Endothelial cell of umbilical vein (primary cell): Measurements from ENCODE around the gene SCGB2B2. TPM values are rescaled to one million over a fixed set of nuclear protein-coding genes. Genes with fewer than 3 reads are reported as not detected.

Source experiments
- BruUV-seq: library from RNA; stranded (reverse); fragments of 400-500 nt; replicated peaks from 2 replicates; lab custom pipeline; 2021; lab: Mats Ljungman, UMichigan
- CTCF ChIA-PET: fragments of 300-600, 350-600 bp; sonication (Branson Sonifier 250); formaldehyde crosslinking; loops from one replicate; lab custom pipeline; 2021; ENCODE audit warnings: antibody characterized with exemption, inconsistent platforms; lab: Charles Lee
- POLR2A ChIA-PET: fragments of 300-600, 350-600 bp; sonication (Branson Sonifier 250); formaldehyde crosslinking; loops from one replicate; lab custom pipeline; 2021; ENCODE audit warnings: antibody characterized with exemption, inconsistent platforms; lab: Charles Lee
- DNase-seq: peaks from one replicate; pipeline ENCODE4 v3.0.0-alpha.2; 2011; ENCODE audit warnings: low read depth, low spot score
- FAIRE-seq: peaks from 2 replicates; lab custom pipeline; 2011; peaks lifted over from hg19 to GRCh38; lab: Jason Lieb, UNC
- H2AFZ ChIP-seq: 2 replicates; pipeline ENCODE4 v1.6.0; 2012; ENCODE audit warnings: low read depth, low read length, control low read depth, inconsistent platforms
- H3K27ac ChIP-seq: 2 replicates; pipeline ENCODE4 v1.5.1; 2011; ENCODE audit warnings: low read depth, mild to moderate bottlenecking, control low read depth, low read length, moderate library complexity; ENCODE audit not compliant: insufficient read depth
- H3K27me3 ChIP-seq, 2 experiments: 2 replicates each; pipeline versions ENCODE4 v1.6.0 to v1.6.1; 2011; ENCODE audit warnings: low read length in 2 of 2, mixed read lengths in 1 of 2; ENCODE audit not compliant: control insufficient read depth in 2 of 2, insufficient read depth in 2 of 2
- H3K36me3 ChIP-seq, 2 experiments: 2 replicates in 1 of 2; 3 replicates in 1 of 2; pipeline ENCODE4 v1.5.1; 2011; ENCODE audit warnings: low read length in 2 of 2, mild to moderate bottlenecking in 1 of 2, moderate library complexity in 1 of 2; ENCODE audit not compliant: control insufficient read depth in 2 of 2, insufficient read depth in 2 of 2; ENCODE audit errors: extremely low read depth in 1 of 2
- H3K4me1 ChIP-seq: 3 replicates; pipeline ENCODE4 v1.5.1; 2011; ENCODE audit warnings: mild to moderate bottlenecking, low read length; ENCODE audit not compliant: control insufficient read depth, insufficient read depth; ENCODE audit errors: extremely low read depth
- H3K4me2 ChIP-seq: 2 replicates; pipeline ENCODE4 v1.6.1; 2011; ENCODE audit warnings: low read length, control low read depth, mixed read lengths; ENCODE audit not compliant: insufficient read depth
- H3K4me3 ChIP-seq, 3 experiments: fragments of 200-600 bp in 1 of 3; sonication (generic), shearing (Covaris generic) in 1 of 3; replicated peaks in 1 of 3; 2 replicates each; pipeline ENCODE4 v1.5.1; 2011 to 2016; ENCODE audit warnings: control low read depth in 3 of 3, low read length in 3 of 3, mild to moderate bottlenecking in 2 of 3, inconsistent platforms in 1 of 3, low read depth in 1 of 3, moderate library complexity in 1 of 3; ENCODE audit not compliant: insufficient read depth in 1 of 3
- H3K79me2 ChIP-seq: 2 replicates; pipeline ENCODE4 v1.6.0; 2012; ENCODE audit warnings: low read length, inconsistent platforms; ENCODE audit not compliant: control insufficient read depth, insufficient read depth
- H3K9ac ChIP-seq: replicated peaks from 2 replicates; pipeline ENCODE3; 2011; ENCODE audit warnings: low read length, control low read depth; ENCODE audit not compliant: insufficient read depth; ENCODE audit errors: extremely low read depth
- H3K9me1 ChIP-seq: replicated peaks from 3 replicates; pipeline ENCODE4 v1.6.0; 2011; ENCODE audit warnings: mild to moderate bottlenecking, low read length; ENCODE audit not compliant: control insufficient read depth, insufficient read depth; ENCODE audit errors: extremely low read depth
- H3K9me3 ChIP-seq: replicated peaks from 2 replicates; pipeline ENCODE4 v1.5.1; 2012; ENCODE audit warnings: low read length, inconsistent platforms; ENCODE audit not compliant: control insufficient read depth, insufficient read depth
- H4K20me1 ChIP-seq: replicated peaks from 2 replicates; pipeline ENCODE3; 2011; ENCODE audit warnings: mild to moderate bottlenecking, low read length; ENCODE audit not compliant: control insufficient read depth, insufficient read depth; ENCODE audit errors: extremely low read depth
- EZH2 ChIP-seq: IDR thresholded peaks from 2 replicates; pipeline ENCODE4 v1.6.1; 2012; ENCODE audit warnings: borderline replicate concordance, low read depth, mild to moderate bottlenecking, moderate library complexity, low read length, inconsistent platforms; ENCODE audit not compliant: severe bottlenecking
- FOS ChIP-seq: IDR thresholded peaks from 2 replicates; pipeline ENCODE4 v1.6.1; 2011; ENCODE audit warnings: mild to moderate bottlenecking, low read length, moderate library complexity, borderline replicate concordance; ENCODE audit not compliant: insufficient read depth
- GATA2 ChIP-seq: IDR thresholded peaks from 2 replicates; pipeline ENCODE4 v1.7.0; 2011; ENCODE audit warnings: low read depth, mild to moderate bottlenecking, moderate library complexity, mixed read lengths, low read length; ENCODE audit not compliant: insufficient read length, insufficient read depth
- JUN ChIP-seq: IDR thresholded peaks from 2 replicates; pipeline ENCODE4 v1.6.1; 2011; ENCODE audit warnings: borderline replicate concordance, low read depth; ENCODE audit not compliant: insufficient read length, insufficient read depth
- MYC ChIP-seq: IDR thresholded peaks from one replicate; pipeline ENCODE4 v1.6.1; 2011; ENCODE audit warnings: mild to moderate bottlenecking, low read depth, low read length
- POLR2A ChIP-seq: IDR thresholded peaks from 2 replicates; pipeline ENCODE4 v1.6.1; 2012; ENCODE audit warnings: low read depth, mild to moderate bottlenecking, control low read depth, low read length
- POLR2AphosphoS5 ChIP-seq: IDR thresholded peaks from 2 replicates; pipeline ENCODE4 v1.6.1; 2012; ENCODE audit warnings: low read depth, mild to moderate bottlenecking, control low read depth, low read length, moderate library complexity; ENCODE audit not compliant: insufficient read depth
- dilution Hi-C: fragments of 300-500 bp; cut with MboI; formaldehyde crosslinking; loops from one replicate; pipeline ENCODE4 v1.15.0; 2019; ENCODE audit warnings: low sequenced_read_pairs; ENCODE audit not compliant: extremely low pct_ligation_motif_present
- intact Hi-C: fragments of 100-400 bp; cut with micrococcal nuclease; formaldehyde crosslinking; loops from one replicate; pipeline ENCODE4 v1.10.0; 2022
- polyA plus RNA-seq, 4 experiments: library from polyadenylated mRNA; depleted of rRNA in 3 of 4; stranded (reverse) in 3 of 4; unstranded in 1 of 4; fragments of >200 nt; gene quantifications; 2 replicates each; pipeline versions ENCODE4 v1.2.1 to v1.2.3, GENCODE V29; 2011 to 2012; ENCODE audit warnings: missing spikeins in 1 of 4
- total RNA-seq: library from RNA; stranded (reverse); gene quantifications from 2 replicates; pipeline ENCODE4 v1.2.3, GENCODE V29; 2021
- TF ChIP-seq, protein P1 (sequence below), 2 donors: IDR thresholded peaks; 1 replicate in 1 of 2; 2 replicates in 1 of 2; pipeline ENCODE4 v1.5.1; 2011; ENCODE audit warnings: low read length in 2 of 2, mild to moderate bottlenecking in 2 of 2, moderate library complexity in 2 of 2, control low read depth in 1 of 2, inconsistent platforms in 1 of 2, low read depth in 1 of 2; ENCODE audit not compliant: insufficient read depth in 1 of 2; ENCODE audit errors: extremely low read depth in 1 of 2
- TF ChIP-seq, protein P2 (sequence below): IDR thresholded peaks from 2 replicates; pipeline ENCODE4 v1.6.1; 2011; ENCODE audit not compliant: insufficient read depth, insufficient read length

SCGB2B2 gene
- total and polyA plus RNA-seq, 2 donors (not counting 3 experiments of a cell fraction or from before 2014, with no cell fraction given) = 0.07 to 0.49 TPM

DNA sequence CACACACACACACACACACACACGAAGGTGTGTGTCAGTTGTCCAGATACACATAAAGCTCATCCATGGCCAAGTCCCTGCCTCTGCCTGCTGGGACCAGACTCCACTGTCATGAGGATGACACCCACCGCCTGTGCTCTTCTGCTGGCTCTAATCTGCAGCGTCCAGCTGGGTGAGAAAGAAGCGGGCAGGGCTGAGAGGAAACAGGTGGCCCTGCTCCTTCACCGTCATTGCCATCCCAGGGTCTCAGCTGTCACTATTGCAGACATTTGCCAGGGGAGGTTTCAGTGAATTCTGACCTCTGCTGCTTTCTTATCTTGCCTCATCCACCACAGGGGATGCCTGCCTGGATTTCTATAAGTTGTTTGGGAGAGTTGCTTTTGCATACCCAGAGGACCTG, 31.4 kb downstream of the SCGB2B2 start:
- Histone ChIP-seq H3K4me2 (no peak overlapping the region), H3K27me3 (peaks cover 1 to 4% of the 10 kb centered on the region in 2 experiments), H3K4me1 (no peaks in the 10 kb centered on the region), H3K27ac (no peak overlapping the region), H4K20me1 (no peaks in the 10 kb centered on the region), H2AFZ (no peak overlapping the region), H3K36me3 (no peaks in the 10 kb centered on the region), H3K4me3 (no peak overlapping the region), H3K9ac (no peak overlapping the region), H3K79me2 (no peaks in the 10 kb centered on the region), H3K9me1 (no peaks in the 10 kb centered on the region), H3K9me3 (no peaks in the 10 kb centered on the region)
- ChIA-PET POLR2A (no interaction called here), CTCF (no interaction called here)
- DNase-seq (no peak), FAIRE-seq (no peak)
- no TSS peak for BruUV-seq
- no peak for TF ChIP-seq POLR2A
- TF ChIP-seq MYC = no peak
- TF ChIP-seq, protein P1, sequence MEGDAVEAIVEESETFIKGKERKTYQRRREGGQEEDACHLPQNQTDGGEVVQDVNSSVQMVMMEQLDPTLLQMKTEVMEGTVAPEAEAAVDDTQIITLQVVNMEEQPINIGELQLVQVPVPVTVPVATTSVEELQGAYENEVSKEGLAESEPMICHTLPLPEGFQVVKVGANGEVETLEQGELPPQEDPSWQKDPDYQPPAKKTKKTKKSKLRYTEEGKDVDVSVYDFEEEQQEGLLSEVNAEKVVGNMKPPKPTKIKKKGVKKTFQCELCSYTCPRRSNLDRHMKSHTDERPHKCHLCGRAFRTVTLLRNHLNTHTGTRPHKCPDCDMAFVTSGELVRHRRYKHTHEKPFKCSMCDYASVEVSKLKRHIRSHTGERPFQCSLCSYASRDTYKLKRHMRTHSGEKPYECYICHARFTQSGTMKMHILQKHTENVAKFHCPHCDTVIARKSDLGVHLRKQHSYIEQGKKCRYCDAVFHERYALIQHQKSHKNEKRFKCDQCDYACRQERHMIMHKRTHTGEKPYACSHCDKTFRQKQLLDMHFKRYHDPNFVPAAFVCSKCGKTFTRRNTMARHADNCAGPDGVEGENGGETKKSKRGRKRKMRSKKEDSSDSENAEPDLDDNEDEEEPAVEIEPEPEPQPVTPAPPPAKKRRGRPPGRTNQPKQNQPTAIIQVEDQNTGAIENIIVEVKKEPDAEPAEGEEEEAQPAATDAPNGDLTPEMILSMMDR (IDR thresholded peaks at IDR 0.05; ENCODE audit: extremely low read depth in 1 of 2, insufficient read depth in 1 of 2, low read depth in 1 of 2, low read length in 2 of 2) = no peak
- TF ChIP-seq GATA2 = no peak
- no peak for TF ChIP-seq EZH2
- TF ChIP-seq, protein P2, sequence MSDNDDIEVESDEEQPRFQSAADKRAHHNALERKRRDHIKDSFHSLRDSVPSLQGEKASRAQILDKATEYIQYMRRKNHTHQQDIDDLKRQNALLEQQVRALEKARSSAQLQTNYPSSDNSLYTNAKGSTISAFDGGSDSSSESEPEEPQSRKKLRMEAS = no peak
- no peak for TF ChIP-seq FOS
- TF ChIP-seq POLR2AphosphoS5 = no peak
- TF ChIP-seq JUN = no peak
- dilution Hi-C loops = no loop called here
- intact Hi-C loops = no loop called here
